Activated T-helper 17 cell treated with anti-CD3 and anti-CD28 coated beads, Interleukin-2, amount 50 U/mL, for 72 hours (primary cell): ENCODE measurements around the gene ZNF440. TPM values are rescaled to one million over a fixed set of nuclear protein-coding genes. Genes with fewer than 3 reads are reported as not detected.
"Not testable (repeated sequence)": the region's sequence is repeated elsewhere in the genome, so short reads cannot be mapped to it uniquely, and the experiment has no call there.

Source experiments
- ATAC-seq: fragments of 150-1000 bp; cut with Tn5 transposase; replicated peaks from 2 replicates; pipeline ENCODE4 v1.10.0; 2021; ENCODE audit warnings: mild to moderate bottlenecking, moderate library complexity
- H3K27ac Mint-ChIP-seq: one replicate; pipeline ENCODE4 v1.8.0; 2022; ENCODE audit warnings: mixed read lengths
- H3K27me3 Mint-ChIP-seq: one replicate; pipeline ENCODE4 v1.8.0; 2022; ENCODE audit warnings: mixed read lengths
- H3K36me3 Mint-ChIP-seq: one replicate; pipeline ENCODE4 v1.8.0; 2022; ENCODE audit warnings: low read depth, mild to moderate bottlenecking, mixed read lengths
- H3K4me1 Mint-ChIP-seq: one replicate; pipeline ENCODE4 v1.8.0; 2022; ENCODE audit warnings: mixed read lengths
- H3K4me3 Mint-ChIP-seq: one replicate; pipeline ENCODE4 v1.8.0; 2022; ENCODE audit warnings: mild to moderate bottlenecking, mixed read lengths
- H3K9me3 Mint-ChIP-seq: one replicate; pipeline ENCODE4 v1.8.0; 2022; ENCODE audit warnings: mixed read lengths
- total RNA-seq, 2 donors: library from RNA; stranded (reverse); gene quantifications; one replicate each; pipeline ENCODE4 v1.2.3, GENCODE V29; 2022

Gene ZNF440
- total RNA-seq = 1 to 10 TPM; 8.7 to 9.0 TPM

DNA sequence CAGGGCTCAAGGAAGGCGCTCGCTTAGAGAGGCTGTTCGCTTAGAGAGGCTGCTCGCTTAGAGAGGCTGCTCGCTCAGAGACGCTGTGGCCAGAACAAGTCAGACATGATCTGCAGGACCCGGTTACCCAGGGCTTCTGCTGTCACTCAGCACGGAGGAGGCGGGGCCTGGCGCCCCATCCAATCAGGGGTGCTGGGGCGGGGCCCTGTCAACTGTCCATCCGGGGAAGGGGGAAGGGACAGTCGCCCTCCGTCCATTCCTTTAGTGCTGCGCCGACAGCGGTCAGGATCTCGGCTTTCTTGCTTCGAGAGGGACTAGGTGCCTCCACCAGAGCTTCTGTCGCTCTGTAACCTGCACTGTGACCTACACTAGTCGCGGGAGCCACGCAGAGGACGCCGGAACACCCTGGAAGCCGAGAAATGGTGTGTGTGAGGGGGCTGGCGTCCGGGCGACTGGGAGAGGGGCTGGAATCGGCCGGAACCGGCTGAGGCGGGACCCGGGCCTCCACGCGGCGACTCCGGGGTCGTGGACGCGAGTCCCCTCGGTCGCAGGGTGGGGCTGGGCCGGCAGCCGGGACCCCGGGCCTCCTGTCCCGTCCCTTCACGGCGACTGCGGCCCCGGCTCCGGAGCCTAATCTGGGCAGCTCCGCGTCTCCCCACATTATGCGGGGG, at the start of gene ZNF440:
Gene ZNF440, plus strand, starts transcription at position 245 of the 671 bp plus-strand sequence. Its CDS starts 175 bp downstream, at position 420.
- no peaks in the 10 kb centered on the region for H3K36me3 Mint-ChIP-seq
- H3K27me3 Mint-ChIP-seq = no peaks in the 10 kb centered on the region
- H3K4me1 Mint-ChIP-seq = peaks cover 11% of the 10 kb centered on the region
- peak within 1 kb of the TSS; percentile 95 for H3K4me3 Mint-ChIP-seq
- H3K27ac Mint-ChIP-seq = peak within 1 kb of the TSS; percentile 72
- H3K9me3 Mint-ChIP-seq = no peaks in the 10 kb centered on the region
- peak; percentile 100 for ATAC-seq

DNA sequence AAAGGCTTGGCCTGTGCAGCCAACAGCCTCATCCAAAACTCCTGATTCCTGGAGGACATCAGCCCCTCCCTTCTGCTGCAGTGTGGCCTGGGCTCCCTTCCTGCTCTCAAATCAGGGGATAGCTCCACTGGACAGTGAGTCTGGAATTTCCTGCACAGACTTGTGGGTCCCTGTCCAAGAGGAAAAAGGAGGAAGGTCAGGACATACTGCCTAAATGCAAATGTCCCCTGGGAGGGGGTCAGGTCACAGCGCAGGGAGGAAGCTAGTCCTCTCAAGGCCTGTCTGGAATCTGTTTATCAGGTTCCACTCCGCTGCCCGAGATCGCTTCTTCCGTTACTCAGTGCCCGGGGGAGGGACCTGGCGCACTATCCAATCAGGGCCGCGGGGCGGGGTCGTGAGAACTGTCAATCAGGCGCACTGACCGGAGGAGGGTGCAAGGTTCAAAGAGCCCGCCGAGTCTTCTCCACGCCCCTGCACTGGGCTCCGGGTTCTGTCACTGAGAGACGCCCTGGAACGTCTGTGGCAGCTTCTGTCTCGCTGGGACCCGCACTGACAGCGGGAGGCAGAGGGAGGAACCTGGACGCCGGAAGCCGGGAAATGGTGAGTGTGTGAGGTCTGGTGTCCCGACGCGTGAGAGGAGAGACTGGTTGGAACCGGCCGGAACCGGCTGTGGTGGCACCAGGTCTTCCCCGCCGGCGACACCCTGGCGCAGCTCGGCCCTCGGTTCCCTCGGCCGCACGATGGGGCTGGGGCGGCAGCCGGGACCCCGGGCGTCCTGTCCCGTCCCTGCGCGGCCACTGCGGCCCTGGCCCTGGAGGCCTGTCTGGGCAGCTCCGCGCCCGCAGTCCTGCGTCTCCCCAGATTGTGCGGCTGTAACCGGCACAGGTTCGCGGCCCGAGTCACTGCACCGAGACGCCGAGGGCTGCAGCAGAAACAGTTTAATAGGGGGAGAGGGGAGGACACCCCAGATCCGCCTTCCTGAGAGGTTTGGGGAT, 47.2 kb upstream of the ZNF440 start, which contains the start of gene ZNF441:
Gene ZNF441, plus strand, starts transcription at position 404 of the 995 bp plus-strand sequence. Its CDS starts 194 bp downstream, at position 598.
- peak; percentile 99 for ATAC-seq
- H3K9me3 Mint-ChIP-seq = peaks cover 6% of the 10 kb centered on the region
- peaks cover 5% of the 10 kb centered on the region for H3K4me1 Mint-ChIP-seq
- no peaks in the 10 kb centered on the region for H3K36me3 Mint-ChIP-seq
- H3K4me3 Mint-ChIP-seq = peak within 1 kb of the TSS; percentile 91
- H3K27ac Mint-ChIP-seq = peak within 1 kb of the TSS; percentile 95
- peaks cover 8% of the 10 kb centered on the region for H3K27me3 Mint-ChIP-seq

DNA sequence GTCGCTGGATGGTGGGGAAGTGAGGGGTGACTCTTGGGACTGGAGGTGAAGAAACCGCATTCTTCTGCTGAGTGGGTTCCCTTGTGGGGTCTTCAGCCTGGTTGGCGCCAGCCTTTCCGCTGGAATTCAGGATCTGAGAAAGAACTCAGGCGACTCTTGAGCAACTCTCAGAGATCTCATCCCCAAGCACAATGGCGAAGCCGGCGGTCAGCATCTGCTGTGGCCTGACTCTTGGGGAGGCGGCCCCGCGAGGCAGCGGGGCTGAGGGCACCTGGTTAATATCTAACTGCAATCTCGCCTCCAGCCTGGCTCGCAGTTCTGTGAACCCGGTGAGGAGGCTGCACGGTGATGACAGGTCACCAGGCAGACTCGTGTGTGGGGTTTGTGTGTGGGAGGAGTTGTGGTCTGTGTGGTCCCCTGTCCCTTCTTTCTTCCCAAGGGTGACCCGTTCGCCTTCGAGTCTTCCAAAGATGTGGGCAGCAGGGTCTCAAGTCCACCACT, 46.4 kb upstream of the ZNF440 start:
- H3K9me3 Mint-ChIP-seq = peaks cover 11% of the 10 kb centered on the region
- no peak for ATAC-seq
- H3K27me3 Mint-ChIP-seq = peaks cover 5% of the 10 kb centered on the region

DNA sequence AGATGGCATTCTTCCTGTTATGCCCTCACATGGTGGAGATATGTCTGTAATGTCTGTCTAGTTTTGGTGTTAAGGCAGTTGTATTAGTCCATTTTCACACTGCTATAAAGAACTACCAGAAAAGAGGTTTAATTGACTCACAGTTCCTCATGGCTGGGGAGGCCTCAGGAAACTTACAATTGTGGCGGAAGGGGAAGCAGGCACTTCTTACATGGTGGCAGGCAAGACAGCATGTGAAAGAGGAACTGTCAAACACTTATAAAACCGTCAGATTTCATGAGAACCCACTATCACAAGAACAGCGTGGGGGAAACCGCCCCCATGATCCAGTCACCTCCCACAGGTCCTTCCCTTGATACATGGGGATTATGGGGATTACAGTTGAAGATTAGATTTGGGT, 44.1 kb upstream of the ZNF440 start:
- Mint-ChIP-seq H3K4me3 (no peak overlapping the region), H3K36me3 (no peaks in the 10 kb centered on the region), H3K4me1 (peaks cover 5% of the 10 kb centered on the region), H3K27me3 (no peaks in the 10 kb centered on the region), H3K27ac (no peak overlapping the region), H3K9me3 (peaks cover 14% of the 10 kb centered on the region)
- no peak for ATAC-seq

More for the DNA sequence above, 46.4 kb upstream of the ZNF440 start:
- no peaks in the 10 kb centered on the region for H3K36me3 Mint-ChIP-seq
- peaks cover 5% of the 10 kb centered on the region for H3K4me1 Mint-ChIP-seq
- H3K27ac Mint-ChIP-seq = peak overlapping the region; percentile 95
- peak overlapping the region; percentile 91 for H3K4me3 Mint-ChIP-seq

DNA sequence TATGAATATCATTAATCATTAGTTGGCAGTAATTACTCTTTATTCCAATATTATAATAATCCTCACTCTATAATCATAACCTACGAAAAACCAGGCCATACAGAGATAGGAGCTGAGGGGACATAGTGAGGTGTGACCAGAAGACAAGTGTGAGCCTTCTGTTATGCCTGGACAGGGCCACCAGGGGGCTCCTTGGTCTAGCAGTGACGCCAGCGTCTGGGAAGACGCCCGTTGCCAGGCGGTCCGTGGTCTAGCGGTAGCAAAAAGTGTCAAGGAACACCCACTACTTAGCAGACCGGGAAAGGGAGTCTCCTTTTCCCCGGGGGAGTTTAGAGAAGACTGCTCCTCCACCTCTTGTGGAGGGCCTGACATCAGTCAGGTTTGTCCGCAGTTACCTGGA, 42.6 kb upstream of the ZNF440 start:
- not testable (repeated sequence) for H3K4me3 Mint-ChIP-seq, H3K27ac Mint-ChIP-seq, H3K36me3 Mint-ChIP-seq, H3K4me1 Mint-ChIP-seq, H3K27me3 Mint-ChIP-seq, ATAC-seq
- H3K9me3 Mint-ChIP-seq = peaks cover 14% of the 10 kb centered on the region

DNA sequence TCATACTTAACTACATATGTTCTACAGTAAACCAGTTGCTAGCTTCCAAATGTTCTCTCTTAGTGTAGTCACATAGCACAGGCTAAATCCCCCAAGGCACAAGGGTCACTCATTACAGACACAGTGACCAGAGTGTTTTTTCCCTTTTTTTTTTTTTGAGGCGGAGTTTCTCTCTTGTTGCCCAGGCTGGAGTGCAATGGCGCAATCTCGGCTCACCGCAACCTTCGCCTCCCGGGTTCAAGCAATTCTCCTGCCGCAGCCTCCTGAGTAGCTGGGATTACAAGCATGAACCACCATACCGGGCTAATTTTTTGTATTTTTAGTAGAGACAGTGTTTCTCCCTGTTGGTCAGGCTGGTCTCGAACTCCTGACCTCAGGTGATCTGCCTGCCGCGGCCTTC, 37.4 kb upstream of the ZNF440 start:
- H3K4me3 Mint-ChIP-seq, H3K27ac Mint-ChIP-seq, ATAC-seq, H3K27me3 Mint-ChIP-seq, H3K4me1 Mint-ChIP-seq: not testable (repeated sequence)
- H3K9me3 Mint-ChIP-seq = peaks cover 30% of the 10 kb centered on the region
- peaks cover 57% of the 10 kb centered on the region for H3K36me3 Mint-ChIP-seq

DNA sequence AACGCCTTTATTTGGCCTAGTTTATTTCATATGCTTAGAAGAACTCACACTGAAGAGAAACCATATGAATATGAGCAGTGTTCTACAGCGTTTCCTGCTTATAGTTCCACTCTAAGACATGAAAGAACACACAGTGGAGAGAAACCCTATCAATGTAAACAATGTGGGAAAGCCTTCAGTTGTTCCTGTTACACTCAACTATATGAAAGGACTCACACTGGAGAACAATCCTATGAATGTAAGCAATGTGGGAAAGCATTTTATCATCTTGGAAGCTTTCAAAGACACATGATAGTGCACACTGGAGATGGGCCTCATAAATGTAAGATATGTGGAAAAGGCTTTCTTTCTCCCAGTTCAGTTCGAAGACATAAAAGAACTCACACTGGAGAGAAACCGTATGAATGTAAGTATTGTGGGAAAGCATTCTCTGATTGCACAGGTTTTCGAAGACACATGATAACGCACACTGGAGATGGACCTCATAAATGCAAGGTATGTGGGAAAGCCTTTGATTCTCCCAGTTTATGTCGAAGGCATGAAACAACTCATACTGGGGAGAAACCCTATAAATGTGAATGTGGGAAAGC, 33.5 kb upstream of the ZNF440 start:
- Mint-ChIP-seq H3K27me3 (no peaks in the 10 kb centered on the region), H3K4me1 (no peaks in the 10 kb centered on the region), H3K9me3 (peaks cover 28% of the 10 kb centered on the region), H3K36me3 (peaks cover 57% of the 10 kb centered on the region), H3K27ac (no peak overlapping the region), H3K4me3 (no peak overlapping the region)
- no peak for ATAC-seq

DNA sequence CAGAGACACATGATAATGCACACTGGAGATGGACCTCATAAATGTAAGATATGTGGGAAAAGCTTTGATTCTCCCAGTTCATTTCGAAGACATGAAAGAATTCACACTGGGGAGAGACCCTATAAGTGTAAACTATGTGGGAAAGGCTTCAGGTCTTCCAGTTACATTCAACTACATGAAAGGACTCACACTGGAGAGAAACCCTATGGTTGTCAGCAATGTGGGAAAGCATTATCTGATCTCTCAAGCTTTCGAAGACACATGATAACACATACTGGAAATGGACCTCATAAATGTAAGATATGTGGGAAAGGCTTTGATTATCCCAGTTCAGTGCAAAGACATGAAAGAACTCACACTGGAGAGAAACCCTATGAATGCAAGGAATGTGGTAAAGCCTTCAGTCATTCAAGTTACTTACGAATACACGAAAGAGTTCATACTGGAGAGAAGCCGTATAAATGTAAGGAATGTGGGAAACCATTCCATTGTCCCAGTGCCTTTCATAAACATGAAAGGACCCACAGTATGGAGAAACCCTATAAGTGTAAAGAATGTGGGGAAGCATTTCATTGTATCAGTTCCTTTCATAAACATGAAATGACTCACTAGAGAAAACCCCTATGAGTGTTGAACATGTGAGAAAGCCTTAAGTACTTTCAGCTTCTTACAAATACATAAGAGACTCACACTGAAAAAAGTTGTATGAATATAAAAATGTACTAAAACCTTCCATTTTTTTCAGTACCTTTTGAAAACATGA, 32.6 kb upstream of the ZNF440 start:
- Mint-ChIP-seq H3K36me3 (peaks cover 52% of the 10 kb centered on the region), H3K9me3 (peaks cover 28% of the 10 kb centered on the region)

DNA sequence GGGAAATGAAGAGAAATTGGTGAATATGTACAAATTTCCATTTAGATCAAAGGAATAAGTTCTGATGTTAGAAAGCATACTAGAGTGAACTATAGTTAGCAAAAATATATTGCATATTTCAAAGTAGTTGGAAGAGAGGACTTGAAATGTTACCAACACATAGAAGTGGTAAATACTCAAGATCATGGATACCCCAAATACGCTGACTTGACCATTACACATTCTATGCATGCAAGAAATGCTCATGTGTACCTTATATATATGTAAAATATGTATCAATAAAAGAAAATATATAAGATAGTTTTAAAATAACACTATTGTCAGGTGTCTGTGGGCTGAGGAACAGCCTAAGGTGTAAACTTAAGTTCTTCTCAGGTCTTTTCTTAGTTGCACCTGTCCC, 30.3 kb upstream of the ZNF440 start:
- Mint-ChIP-seq H3K4me1 (no peaks in the 10 kb centered on the region), H3K36me3 (peaks cover 29% of the 10 kb centered on the region), H3K9me3 (peaks cover 28% of the 10 kb centered on the region), H3K4me3 (no peak overlapping the region), H3K27ac (no peak overlapping the region), H3K27me3 (no peaks in the 10 kb centered on the region)
- ATAC-seq = no peak

More for the DNA sequence above, 32.6 kb upstream of the ZNF440 start:
- H3K27ac Mint-ChIP-seq = no peak overlapping the region
- no peak overlapping the region for H3K4me3 Mint-ChIP-seq
- H3K4me1 Mint-ChIP-seq = no peaks in the 10 kb centered on the region
- ATAC-seq = peak; percentile 71
- no peaks in the 10 kb centered on the region for H3K27me3 Mint-ChIP-seq

DNA sequence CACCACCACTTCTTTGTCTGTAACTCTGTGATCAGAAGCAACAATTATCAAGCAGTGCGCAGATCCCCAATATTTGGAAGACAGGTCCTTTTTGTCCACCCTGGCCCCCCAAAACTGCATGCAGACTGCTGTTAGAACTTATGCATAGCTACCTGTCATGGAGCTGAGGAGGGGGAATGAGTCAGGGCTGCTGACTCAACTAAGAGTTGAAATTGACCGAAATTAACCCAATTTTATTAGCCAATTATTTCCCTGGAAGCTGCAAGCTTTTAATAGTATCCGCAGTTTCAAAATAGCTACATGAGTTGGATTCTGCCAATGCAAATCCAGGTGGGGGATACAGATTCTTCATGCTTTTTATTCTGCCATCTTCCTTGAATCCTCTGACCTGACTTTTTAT, 29.7 kb upstream of the ZNF440 start:
- no peak overlapping the region for H3K27ac Mint-ChIP-seq
- peaks cover 23% of the 10 kb centered on the region for H3K36me3 Mint-ChIP-seq
- peaks cover 28% of the 10 kb centered on the region for H3K9me3 Mint-ChIP-seq
- H3K4me1 Mint-ChIP-seq = no peaks in the 10 kb centered on the region
- H3K4me3 Mint-ChIP-seq = no peak overlapping the region
- no peaks in the 10 kb centered on the region for H3K27me3 Mint-ChIP-seq
- ATAC-seq = no peak

DNA sequence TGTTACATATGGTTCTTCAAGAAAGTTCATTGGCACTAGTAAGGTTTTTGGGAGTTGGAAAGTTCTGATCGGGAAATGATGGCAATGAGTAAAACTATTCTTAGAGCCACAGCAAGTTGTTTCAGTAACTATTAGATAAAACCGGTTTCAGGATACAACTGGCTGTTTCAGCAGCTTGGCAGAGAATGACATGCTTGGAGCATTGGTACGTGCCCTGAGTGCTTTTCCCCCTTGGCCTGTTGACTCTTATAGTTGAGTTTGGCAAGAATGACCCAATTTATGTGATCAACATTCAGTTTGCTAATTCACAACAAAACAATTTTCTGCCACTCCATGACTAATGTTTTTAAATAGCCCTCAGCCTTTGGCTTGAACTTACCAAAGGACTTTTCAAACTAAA, 26.5 kb upstream of the ZNF440 start:
- H3K27me3 Mint-ChIP-seq = no peaks in the 10 kb centered on the region
- no peak overlapping the region for H3K4me3 Mint-ChIP-seq
- no peaks in the 10 kb centered on the region for H3K36me3 Mint-ChIP-seq
- H3K4me1 Mint-ChIP-seq = no peaks in the 10 kb centered on the region
- ATAC-seq = no peak
- peaks cover 24% of the 10 kb centered on the region for H3K9me3 Mint-ChIP-seq
- H3K27ac Mint-ChIP-seq = no peak overlapping the region

DNA sequence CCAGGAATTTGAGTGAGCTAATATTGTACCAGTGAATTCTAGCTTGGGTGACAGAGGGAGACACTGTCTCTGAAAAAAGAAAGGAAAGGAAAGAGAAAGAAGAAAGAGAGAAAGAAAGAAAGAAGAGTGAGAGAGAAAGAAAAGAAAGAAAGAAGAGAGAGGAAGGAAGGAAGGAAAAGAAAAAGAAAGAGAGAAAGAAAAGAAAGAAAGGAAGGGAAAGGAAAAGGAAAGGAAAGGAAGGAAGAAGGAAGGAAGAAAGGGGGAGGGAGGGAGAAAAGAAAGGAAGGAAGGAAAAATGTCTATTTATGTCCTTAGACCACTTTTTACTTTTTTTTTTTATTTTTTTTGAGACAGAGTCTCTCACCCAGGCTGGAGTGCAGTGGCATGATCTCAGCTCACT, 21.1 kb upstream of the ZNF440 start:
- ATAC-seq = no peak
- Mint-ChIP-seq H3K4me1 (peaks cover 7% of the 10 kb centered on the region), H3K36me3 (no peaks in the 10 kb centered on the region), H3K9me3 (peaks cover 13% of the 10 kb centered on the region), H3K27ac (no peak overlapping the region), H3K4me3 (no peak overlapping the region), H3K27me3 (no peaks in the 10 kb centered on the region)

DNA sequence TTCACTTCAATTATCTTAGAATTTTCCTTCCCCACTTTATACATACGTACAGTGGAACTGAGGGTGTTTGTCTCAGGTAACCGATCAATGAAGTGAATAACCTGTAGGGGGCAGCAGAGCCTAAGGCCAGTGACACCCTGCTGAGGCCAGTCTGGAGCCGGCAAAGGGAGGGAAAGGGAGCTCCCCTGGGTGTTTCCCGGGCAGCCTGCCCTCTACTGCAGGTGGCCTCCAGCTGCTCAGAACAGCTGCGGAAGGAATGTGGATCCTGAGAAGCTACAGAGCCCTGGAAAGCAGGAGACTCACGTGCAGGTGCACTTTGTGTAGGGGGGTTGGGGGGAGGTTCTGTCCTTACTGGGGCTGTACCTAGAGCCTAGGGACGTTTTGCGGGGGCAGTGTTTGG, 16.6 kb upstream of the ZNF440 start:
- H3K4me1 Mint-ChIP-seq = peaks cover 13% of the 10 kb centered on the region
- no peaks in the 10 kb centered on the region for H3K36me3 Mint-ChIP-seq
- no peaks in the 10 kb centered on the region for H3K9me3 Mint-ChIP-seq
- ATAC-seq = peak; percentile 77
- peak overlapping the region; percentile 23 for H3K27ac Mint-ChIP-seq
- H3K27me3 Mint-ChIP-seq = no peaks in the 10 kb centered on the region
- peak overlapping the region; percentile 85 for H3K4me3 Mint-ChIP-seq
